Loucy (cell line): ENCODE results near the gene COX7A2L.

Experiments used
- CTCF ChIP-seq: fragments of 200-600 bp; sonication (generic); conservative IDR thresholded peaks from 2 replicates; pipeline ENCODE4 v1.5.1; 2014; ENCODE audit warnings: mild to moderate bottlenecking, antibody characterized with exemption, low read length
- EZH2phosphoT487 ChIP-seq: fragments of 200-600 bp; IDR thresholded peaks from 2 replicates; pipeline ENCODE4 v1.6.1; 2018; ENCODE audit warnings: antibody characterized with exemption, mild to moderate bottlenecking, moderate library complexity, borderline replicate concordance

DNA sequence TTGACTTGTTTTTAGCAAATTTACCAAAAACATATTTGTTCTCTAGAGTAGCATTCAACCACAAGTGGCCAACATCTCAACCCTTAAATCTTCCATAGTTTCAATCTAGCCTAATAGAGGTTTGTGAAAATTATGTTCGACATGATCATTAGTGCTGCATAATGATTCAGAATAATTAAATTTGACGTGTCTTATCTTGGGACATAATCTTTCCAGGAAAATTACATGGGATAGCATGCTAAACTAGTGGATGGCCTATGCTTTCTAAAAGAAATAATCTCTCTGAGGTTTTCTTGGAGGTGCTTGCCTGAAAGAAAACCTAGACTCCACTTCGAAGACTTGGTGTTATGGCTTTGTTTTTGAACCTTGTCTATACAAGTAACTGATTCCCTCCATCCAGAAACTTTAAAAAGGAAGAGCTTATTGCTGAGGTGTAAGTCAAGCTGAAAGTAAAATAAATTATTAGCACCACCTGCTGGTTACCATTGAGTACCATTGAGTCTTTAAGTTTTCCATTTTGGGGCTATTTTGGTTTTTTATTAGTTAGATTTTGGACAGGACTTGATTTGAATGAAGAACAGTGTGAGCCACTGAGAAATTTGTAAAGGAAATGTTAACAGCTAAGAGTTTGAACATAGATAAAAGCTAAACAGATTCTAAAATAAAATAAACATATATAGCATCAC is 32.7 kb downstream of the COX7A2L start:
- peak; percentile 80 for TF ChIP-seq CTCF
- TF ChIP-seq EZH2phosphoT487 = no peak
